ENCODE data around the gene VPS37C.

GRCh38 chr11:61198948-61199523 is 37.8 kb upstream of the VPS37C start:
- TF ChIP-seq, protein P1, sequence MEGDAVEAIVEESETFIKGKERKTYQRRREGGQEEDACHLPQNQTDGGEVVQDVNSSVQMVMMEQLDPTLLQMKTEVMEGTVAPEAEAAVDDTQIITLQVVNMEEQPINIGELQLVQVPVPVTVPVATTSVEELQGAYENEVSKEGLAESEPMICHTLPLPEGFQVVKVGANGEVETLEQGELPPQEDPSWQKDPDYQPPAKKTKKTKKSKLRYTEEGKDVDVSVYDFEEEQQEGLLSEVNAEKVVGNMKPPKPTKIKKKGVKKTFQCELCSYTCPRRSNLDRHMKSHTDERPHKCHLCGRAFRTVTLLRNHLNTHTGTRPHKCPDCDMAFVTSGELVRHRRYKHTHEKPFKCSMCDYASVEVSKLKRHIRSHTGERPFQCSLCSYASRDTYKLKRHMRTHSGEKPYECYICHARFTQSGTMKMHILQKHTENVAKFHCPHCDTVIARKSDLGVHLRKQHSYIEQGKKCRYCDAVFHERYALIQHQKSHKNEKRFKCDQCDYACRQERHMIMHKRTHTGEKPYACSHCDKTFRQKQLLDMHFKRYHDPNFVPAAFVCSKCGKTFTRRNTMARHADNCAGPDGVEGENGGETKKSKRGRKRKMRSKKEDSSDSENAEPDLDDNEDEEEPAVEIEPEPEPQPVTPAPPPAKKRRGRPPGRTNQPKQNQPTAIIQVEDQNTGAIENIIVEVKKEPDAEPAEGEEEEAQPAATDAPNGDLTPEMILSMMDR (IDR thresholded peaks at IDR 0.05), result no peak
- TF ChIP-seq EP300 (IDR thresholded peaks at IDR 0.05) (no peak), POLR2AphosphoS5 (IDR thresholded peaks at IDR 0.05) (no peak)

Data from upper lobe of left lung (tissue), 4 donors.